Stomach (tissue), 9 donors: Measurements from ENCODE around the gene GNAS. TPM values are rescaled to one million over a fixed set of nuclear protein-coding genes. Genes with fewer than 3 reads are reported as not detected.

Experiments
- DNase-seq, 2 donors: peaks; one replicate each; pipeline versions ENCODE4 v3.0.0 to v3.0.0-alpha.2; 2013 to 2019
- H3K27ac ChIP-seq, 5 donors: fragments of 200-600 bp in 4 of 5; sonication (generic) in 4 of 5; one replicate each; pipeline ENCODE4 v1.5.1; 2013 to 2019; ENCODE audit warnings: mild to moderate bottlenecking in 1 of 5, moderate library complexity in 1 of 5
- H3K27me3 ChIP-seq, 3 donors: fragments of 200-600 bp; sonication (generic); one replicate each; pipeline ENCODE4 v1.5.1; 2017 to 2019; ENCODE audit warnings: mixed run types in 1 of 3
- H3K36me3 ChIP-seq, 4 donors: fragments of 200-600 bp; sonication (generic); 1 replicate in 3 of 4; 2 replicates in 1 of 4; pipeline ENCODE4 v1.5.1; 2016 to 2019
- H3K4me1 ChIP-seq, 4 donors: fragments of 200-600 bp; sonication (generic); one replicate each; pipeline ENCODE4 v1.5.1; 2016 to 2019
- H3K4me3 ChIP-seq, 4 donors: fragments of 200-600 bp; sonication (generic) in 3 of 4; one replicate each; pipeline ENCODE4 v1.5.1; 2016 to 2019; ENCODE audit warnings: mild to moderate bottlenecking in 1 of 4
- H3K9me3 ChIP-seq, 4 donors: fragments of 200-600 bp; sonication (generic); one replicate each; pipeline ENCODE4 v1.5.1; 2016 to 2019
- EP300 ChIP-seq: sonication (generic); formaldehyde crosslinking; IDR thresholded peaks from one replicate; pipeline ENCODE4 v1.6.1; 2017; ENCODE audit warnings: antibody characterized with exemption
- POLR2A ChIP-seq, 4 donors: fragments of 450-650 bp; IDR thresholded peaks; one replicate each; pipeline ENCODE4 v1.6.1; 2016; ENCODE audit warnings: antibody characterized with exemption in 4 of 4, control low read depth in 2 of 4, mild to moderate bottlenecking in 1 of 4, moderate library complexity in 1 of 4
- POLR2AphosphoS5 ChIP-seq, 3 donors: sonication (generic); formaldehyde crosslinking; IDR thresholded peaks; one replicate each; pipeline ENCODE4 v1.6.1; 2016; ENCODE audit warnings: antibody characterized with exemption in 3 of 3
- WGBS, 5 donors: extraction: QIAGEN DNeasy Blood & Tissue Kit in 3 of 5; methylation state at CpG; one replicate each; pipeline versions ENCODE4 v1.1.5 to v1.1.7; 2013 to 2018; 5-methylcytosine and 5-hydroxymethylcytosine counted together
- intact Hi-C: fragments of 100-400 bp; cut with DNase I; formaldehyde crosslinking; loops from one replicate; pipeline ENCODE4 v1.15.1; 2023; ENCODE audit warnings: low total_unique reads
- polyA plus RNA-seq, 3 donors: library from polyadenylated mRNA; stranded (reverse); fragments of 200-250 nt; gene quantifications; one replicate each; pipeline ENCODE4 v1.2.3, GENCODE V29; 2013
- total RNA-seq, 5 donors: library from RNA; depleted of rRNA; stranded (reverse); fragments of >200 nt; gene quantifications; one replicate each; pipeline versions ENCODE4 v1.1.0 to v1.2.3, GENCODE V29; 2014 to 2016
- TF ChIP-seq, protein P1 (sequence below), 7 experiments: fragments of 450-650 bp in 4 of 7; fragments of 200-600 bp in 3 of 7; sonication (generic) in 3 of 7; IDR thresholded peaks; one replicate each; pipeline ENCODE4 v1.5.1; 2016 to 2019; ENCODE audit warnings: antibody characterized with exemption in 7 of 7, control low read depth in 2 of 7, mild to moderate bottlenecking in 1 of 7
- donor health status: healthy with polysubstance abuse.
- donor health status: Bipolar disorder and iron deficiency.
- donor health status: healthy.

The GNAS gene
- total and polyA plus RNA-seq, 8 donors: 306 to 1,010 (median 704) TPM

DNA sequence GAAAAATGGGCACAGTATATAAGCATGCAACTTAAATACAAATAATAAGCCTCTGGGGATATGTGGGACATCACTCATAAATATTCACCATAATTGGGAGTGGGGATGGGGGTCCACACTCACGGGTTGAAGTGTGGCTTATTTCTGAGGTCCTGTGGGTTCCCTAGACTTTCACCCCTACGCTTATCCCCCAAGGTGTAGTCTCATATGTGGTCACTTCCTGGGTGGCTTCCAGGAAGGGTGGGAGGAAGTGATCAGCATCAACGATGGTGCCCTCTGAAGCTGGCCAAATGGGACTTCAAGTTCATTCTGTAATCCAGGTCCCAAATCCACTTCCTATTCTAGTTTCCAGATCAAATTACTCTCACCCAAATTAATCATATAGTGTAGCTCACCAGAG, 59.5 kb downstream of the GNAS start:
- Histone ChIP-seq H3K4me3 (no peak overlapping the region), H3K27me3 (no peaks in the 10 kb centered on the region), H3K36me3 (peaks cover 38 to 46% (median 39%) of the 10 kb centered on the region in 4 donors), H3K27ac (no peak overlapping the region), H3K9me3 (no peaks in the 10 kb centered on the region), H3K4me1 (peaks cover 18 to 23% (median 22%) of the 10 kb centered on the region in 4 donors)
- WGBS, 5 donors: 56 to 73% (median 61%) methylated on average over 3 of the region's 3 CpGs
- DNase-seq: no peak
- TF ChIP-seq POLR2A (IDR thresholded peaks at IDR 0.05): no peak
- no peak for TF ChIP-seq POLR2AphosphoS5 (IDR thresholded peaks at IDR 0.05)
- TF ChIP-seq, protein P1, sequence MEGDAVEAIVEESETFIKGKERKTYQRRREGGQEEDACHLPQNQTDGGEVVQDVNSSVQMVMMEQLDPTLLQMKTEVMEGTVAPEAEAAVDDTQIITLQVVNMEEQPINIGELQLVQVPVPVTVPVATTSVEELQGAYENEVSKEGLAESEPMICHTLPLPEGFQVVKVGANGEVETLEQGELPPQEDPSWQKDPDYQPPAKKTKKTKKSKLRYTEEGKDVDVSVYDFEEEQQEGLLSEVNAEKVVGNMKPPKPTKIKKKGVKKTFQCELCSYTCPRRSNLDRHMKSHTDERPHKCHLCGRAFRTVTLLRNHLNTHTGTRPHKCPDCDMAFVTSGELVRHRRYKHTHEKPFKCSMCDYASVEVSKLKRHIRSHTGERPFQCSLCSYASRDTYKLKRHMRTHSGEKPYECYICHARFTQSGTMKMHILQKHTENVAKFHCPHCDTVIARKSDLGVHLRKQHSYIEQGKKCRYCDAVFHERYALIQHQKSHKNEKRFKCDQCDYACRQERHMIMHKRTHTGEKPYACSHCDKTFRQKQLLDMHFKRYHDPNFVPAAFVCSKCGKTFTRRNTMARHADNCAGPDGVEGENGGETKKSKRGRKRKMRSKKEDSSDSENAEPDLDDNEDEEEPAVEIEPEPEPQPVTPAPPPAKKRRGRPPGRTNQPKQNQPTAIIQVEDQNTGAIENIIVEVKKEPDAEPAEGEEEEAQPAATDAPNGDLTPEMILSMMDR (IDR thresholded peaks at IDR 0.05): no peak
- TF ChIP-seq EP300: no peak
- intact Hi-C loops: no loop called here

DNA sequence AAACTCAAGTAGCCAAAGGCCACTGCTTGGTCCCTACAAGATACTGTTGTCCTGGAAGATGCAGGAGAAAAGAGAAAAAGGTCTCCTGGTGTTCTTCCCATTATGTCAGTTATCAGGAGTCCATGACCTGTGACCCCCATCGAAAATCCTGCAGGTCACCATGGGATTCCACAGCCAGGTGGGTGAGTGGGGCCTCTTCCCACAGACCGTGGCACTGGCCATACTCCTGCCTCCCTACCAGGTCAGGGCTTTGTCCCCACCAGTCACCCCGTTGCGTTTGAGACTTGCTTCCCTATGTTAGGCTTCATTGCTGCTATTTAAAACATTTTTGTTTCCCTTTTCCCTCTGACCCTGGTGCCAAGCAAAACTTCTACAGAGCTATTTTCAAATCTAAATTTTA, 60.6 kb downstream of the GNAS start:
- TF ChIP-seq POLR2AphosphoS5 (IDR thresholded peaks at IDR 0.05) (no peak), EP300 (no peak), POLR2A (IDR thresholded peaks at IDR 0.05) (no peak)
- TF ChIP-seq, protein P1 (IDR thresholded peaks at IDR 0.05): no peak
- H3K4me3 ChIP-seq: no peak overlapping the region
- H3K27ac ChIP-seq: no peak overlapping the region
- intact Hi-C loops: no loop called here
- 81 to 90% (median 85%) methylated on average over 4 of the region's 4 CpGs for WGBS, 5 donors
- peaks cover 7 to 11% (median 11%) of the 10 kb centered on the region in 4 donors for H3K4me1 ChIP-seq
- peaks cover 36 to 45% (median 38%) of the 10 kb centered on the region in 4 donors for H3K36me3 ChIP-seq
- no peaks in the 10 kb centered on the region for H3K9me3 ChIP-seq
- DNase-seq: no peak
- no peaks in the 10 kb centered on the region for H3K27me3 ChIP-seq

DNA sequence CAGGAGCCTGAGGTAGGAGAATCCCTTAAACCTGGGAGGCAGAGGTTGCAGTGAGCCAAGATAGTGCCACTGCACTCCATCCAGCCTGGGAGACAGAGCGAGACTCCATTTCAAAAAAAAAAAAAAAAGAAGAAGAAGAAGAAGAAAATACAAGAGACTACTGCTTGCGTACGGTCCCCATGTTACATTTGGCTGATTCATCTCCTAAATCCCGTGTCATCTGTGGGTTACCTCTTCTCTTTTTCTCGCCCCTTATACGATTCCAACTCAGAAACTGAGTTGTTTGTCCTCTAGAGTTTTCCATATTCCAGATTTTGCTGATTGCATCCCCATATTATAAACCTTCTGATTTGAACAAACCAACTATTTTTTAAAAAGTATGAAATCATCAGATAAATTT, 66.1 kb downstream of the GNAS start:
- intact Hi-C loops: no loop called here

DNA sequence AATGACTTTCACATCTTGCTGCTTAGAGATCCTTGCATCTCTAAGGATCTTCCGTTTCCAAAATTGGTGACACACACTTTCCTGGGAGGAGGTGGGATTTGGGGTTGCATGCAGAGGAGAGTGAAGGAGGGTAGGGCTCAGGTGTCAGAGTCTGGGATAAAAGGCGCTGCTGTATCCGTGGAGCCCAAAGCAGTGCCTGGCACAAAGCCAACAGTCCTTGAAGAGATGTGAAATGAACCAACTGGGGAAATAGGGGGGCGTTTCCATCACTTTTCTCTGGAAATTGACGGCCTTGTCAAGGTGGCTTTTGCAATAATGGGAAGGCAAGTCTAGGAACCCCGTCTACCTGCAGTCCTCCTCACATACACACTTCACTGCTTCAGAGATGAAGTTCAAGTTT, 69.0 kb downstream of the GNAS start:
- H3K4me1 ChIP-seq: no peaks in the 10 kb centered on the region
- H3K9me3 ChIP-seq: no peaks in the 10 kb centered on the region
- no peak for DNase-seq
- H3K4me3 ChIP-seq: no peak overlapping the region
- intact Hi-C loops: no loop called here
- H3K27me3 ChIP-seq: no peaks in the 10 kb centered on the region
- TF ChIP-seq, protein P1 (IDR thresholded peaks at IDR 0.05): no peak
- TF ChIP-seq EP300 (no peak), POLR2AphosphoS5 (IDR thresholded peaks at IDR 0.05) (no peak), POLR2A (IDR thresholded peaks at IDR 0.05) (no peak)
- no peaks in the 10 kb centered on the region for H3K36me3 ChIP-seq
- no peak overlapping the region for H3K27ac ChIP-seq
- 54 to 67% (median 62%) methylated on average over 6 of the region's 6 CpGs for WGBS, 5 donors

More for the DNA sequence above, 66.1 kb downstream of the GNAS start:
- DNase-seq: no peak
- Histone ChIP-seq H3K4me3 (no peak overlapping the region), H3K27me3 (no peaks in the 10 kb centered on the region), H3K27ac (no peak overlapping the region), H3K9me3 (no peaks in the 10 kb centered on the region), H3K4me1 (no peaks in the 10 kb centered on the region), H3K36me3 (no peaks in the 10 kb centered on the region)
- 83 to 91% (median 91%) methylated on average over 6 of the region's 6 CpGs for WGBS, 5 donors
- TF ChIP-seq, protein P1 (IDR thresholded peaks at IDR 0.05): no peak
- no peak for TF ChIP-seq EP300
- TF ChIP-seq POLR2AphosphoS5 (IDR thresholded peaks at IDR 0.05): no peak
- no peak for TF ChIP-seq POLR2A (IDR thresholded peaks at IDR 0.05)
